ENCODE data around the gene FASLG.

The FASLG gene

DNA sequence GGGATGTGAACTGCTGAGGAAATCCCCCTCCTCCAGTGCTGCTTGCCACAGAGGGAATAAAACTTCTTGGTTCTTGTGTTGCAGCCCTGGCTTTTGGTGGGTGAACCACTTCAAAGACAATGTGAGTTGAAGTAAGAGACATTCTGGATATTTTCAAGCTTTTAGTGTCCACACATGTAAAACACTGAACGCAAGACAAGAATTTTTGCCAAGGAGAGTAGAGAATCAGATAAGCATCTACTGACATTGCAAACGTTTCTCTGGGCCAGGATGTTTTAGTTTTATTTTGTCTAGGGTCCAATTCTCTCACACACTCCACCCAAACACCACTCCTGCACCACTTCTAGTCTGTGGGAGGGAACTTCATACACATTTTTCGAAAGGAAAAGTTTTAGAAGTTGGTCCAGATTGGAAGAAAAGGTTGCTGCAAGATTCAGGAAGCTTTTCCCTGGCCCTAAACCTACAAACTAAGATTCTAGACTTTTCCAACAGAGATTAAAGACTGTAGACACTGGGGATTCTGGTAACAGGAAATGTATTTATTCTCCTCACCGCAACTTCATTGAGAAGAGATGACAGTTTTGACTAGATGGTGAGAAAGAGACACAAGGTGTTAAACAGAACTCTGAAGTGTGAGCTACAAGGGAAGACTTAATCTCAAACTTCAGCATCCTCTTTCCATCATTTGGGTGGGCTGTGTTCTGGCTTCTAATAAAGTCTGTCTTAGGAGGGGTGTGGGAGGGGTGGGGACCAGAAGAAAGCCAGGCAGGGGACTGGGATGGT is 16.1 kb downstream of the FASLG start:
- Histone ChIP-seq H3K27me3 (ENCODE audit: insufficient read depth, low read depth, severe bottlenecking) (peaks cover 54% of the 10 kb centered on the region), H3K27ac (no peak overlapping the region), H3K36me3 (no peaks in the 10 kb centered on the region), H3K4me3 (ENCODE audit: low read depth, low read length) (no peak overlapping the region), H3K9me3 (ENCODE audit: severe bottlenecking) (no peaks in the 10 kb centered on the region)
- TF ChIP-seq, protein P1, sequence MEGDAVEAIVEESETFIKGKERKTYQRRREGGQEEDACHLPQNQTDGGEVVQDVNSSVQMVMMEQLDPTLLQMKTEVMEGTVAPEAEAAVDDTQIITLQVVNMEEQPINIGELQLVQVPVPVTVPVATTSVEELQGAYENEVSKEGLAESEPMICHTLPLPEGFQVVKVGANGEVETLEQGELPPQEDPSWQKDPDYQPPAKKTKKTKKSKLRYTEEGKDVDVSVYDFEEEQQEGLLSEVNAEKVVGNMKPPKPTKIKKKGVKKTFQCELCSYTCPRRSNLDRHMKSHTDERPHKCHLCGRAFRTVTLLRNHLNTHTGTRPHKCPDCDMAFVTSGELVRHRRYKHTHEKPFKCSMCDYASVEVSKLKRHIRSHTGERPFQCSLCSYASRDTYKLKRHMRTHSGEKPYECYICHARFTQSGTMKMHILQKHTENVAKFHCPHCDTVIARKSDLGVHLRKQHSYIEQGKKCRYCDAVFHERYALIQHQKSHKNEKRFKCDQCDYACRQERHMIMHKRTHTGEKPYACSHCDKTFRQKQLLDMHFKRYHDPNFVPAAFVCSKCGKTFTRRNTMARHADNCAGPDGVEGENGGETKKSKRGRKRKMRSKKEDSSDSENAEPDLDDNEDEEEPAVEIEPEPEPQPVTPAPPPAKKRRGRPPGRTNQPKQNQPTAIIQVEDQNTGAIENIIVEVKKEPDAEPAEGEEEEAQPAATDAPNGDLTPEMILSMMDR (IDR thresholded peaks at IDR 0.05; ENCODE audit: low read depth, low read length), result no peak
- no peak for DNase-seq

DNA sequence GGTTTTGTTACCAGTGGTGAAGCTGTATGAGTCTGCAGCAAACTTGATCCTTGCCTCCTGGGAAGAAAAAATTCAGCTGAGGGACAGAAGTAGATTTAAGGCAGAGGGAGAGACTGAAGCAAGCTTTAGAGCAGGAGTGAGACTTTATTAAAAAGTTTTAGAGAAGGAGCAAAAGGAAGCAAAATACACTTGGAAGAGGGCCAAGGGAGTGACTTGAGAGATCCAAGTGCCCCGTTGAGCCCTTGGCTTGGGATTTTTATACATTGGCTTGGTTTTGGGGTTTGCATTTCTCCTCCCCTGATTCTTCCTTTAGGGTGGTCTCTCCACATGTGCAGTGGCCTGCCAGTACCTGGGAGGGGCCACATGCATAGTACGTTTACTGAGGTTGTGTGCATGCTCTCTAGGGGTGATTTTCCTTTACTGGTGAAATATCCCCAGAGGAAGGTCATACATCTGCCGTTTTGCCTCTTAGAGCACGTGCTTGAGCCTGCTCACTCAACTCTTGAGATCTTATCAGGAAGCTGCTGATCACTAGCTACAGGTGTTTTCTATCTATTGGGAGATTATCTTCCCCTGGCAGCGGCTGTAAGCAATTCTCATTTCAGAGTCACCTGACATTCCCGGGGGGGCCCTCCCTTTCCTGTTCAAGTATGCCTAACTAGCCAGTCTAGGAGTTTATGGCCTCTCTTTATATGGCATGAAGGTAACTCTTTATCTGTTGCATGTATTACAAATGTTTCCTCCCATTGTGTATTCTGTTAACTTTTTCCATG is 20.3 kb downstream of the FASLG start:
- H3K4me3 ChIP-seq (ENCODE audit: low read depth, low read length), result no peak overlapping the region
- DNase-seq, result no peak

DNA sequence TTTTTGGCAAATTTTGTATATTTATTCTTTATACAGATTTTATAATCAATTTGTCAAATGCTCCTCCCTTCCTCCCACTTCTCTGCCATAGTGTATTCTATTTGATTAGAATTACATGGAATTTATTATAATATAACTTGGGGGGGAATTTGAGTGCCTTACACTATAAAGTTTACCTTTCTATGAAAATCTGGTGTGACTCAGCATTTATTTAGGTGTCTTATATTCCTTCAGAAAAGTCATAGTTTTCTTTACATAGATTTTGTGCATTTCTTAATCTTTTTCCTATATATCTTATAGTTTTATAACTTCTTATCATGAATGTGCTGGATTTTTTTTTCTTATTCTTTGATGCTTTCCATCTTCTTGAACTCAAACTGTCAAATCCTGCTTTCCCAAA is 21.3 kb downstream of the FASLG start:
- Histone ChIP-seq H3K27me3 (ENCODE audit: insufficient read depth, low read depth, severe bottlenecking) (peaks cover 28% of the 10 kb centered on the region), H3K27ac (no peak overlapping the region)
- TF ChIP-seq, protein P1 (IDR thresholded peaks at IDR 0.05; ENCODE audit: low read depth, low read length), result no peak

More for the DNA sequence above, 20.3 kb downstream of the FASLG start:
- H3K9me3 ChIP-seq (ENCODE audit: severe bottlenecking), result no peaks in the 10 kb centered on the region
- H3K27me3 ChIP-seq (ENCODE audit: insufficient read depth, low read depth, severe bottlenecking), result peaks cover 37% of the 10 kb centered on the region
- TF ChIP-seq, protein P1 (IDR thresholded peaks at IDR 0.05; ENCODE audit: low read depth, low read length), result no peak
- no peaks in the 10 kb centered on the region for H3K36me3 ChIP-seq
- no peak overlapping the region for H3K27ac ChIP-seq

DNA sequence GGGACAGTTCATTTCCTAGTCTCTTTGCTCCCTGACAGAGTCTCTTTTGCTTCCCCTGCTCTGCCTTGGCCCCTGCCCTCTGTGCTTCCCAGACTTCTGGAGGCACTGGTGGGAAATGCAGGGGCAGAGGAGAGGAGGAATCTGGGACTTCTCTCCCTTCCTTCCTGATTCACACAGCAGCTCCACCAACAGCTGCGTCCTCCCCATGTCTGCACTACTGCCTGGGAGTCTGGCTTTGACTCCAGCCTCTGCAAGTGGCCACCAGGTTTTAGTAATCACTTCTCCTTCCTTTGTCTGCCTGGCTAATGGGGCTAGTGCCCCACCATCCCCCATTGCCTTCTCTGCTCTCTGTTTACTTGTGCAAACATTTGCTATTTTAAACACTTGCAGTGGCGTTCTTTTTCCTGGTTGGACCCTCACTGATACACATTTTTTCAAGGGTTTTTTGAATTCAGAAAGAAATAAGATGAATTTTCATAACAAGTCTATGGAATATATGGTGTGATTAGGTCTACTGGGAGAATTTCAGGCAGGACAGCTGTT is 21.9 kb downstream of the FASLG start:
- H3K27ac ChIP-seq, result no peak overlapping the region
- H3K27me3 ChIP-seq (ENCODE audit: insufficient read depth, low read depth, severe bottlenecking), result peaks cover 27% of the 10 kb centered on the region
- no peaks in the 10 kb centered on the region for H3K36me3 ChIP-seq
- DNase-seq, result no peak
- TF ChIP-seq, protein P1 (IDR thresholded peaks at IDR 0.05; ENCODE audit: low read depth, low read length), result no peak
- no peak overlapping the region for H3K4me3 ChIP-seq (ENCODE audit: low read depth, low read length)
- no peaks in the 10 kb centered on the region for H3K9me3 ChIP-seq (ENCODE audit: severe bottlenecking)

More for the DNA sequence above, 21.3 kb downstream of the FASLG start:
- Histone ChIP-seq H3K9me3 (ENCODE audit: severe bottlenecking) (no peaks in the 10 kb centered on the region), H3K4me3 (ENCODE audit: low read depth, low read length) (no peak overlapping the region), H3K36me3 (no peaks in the 10 kb centered on the region)
- DNase-seq, result no peak

DNA sequence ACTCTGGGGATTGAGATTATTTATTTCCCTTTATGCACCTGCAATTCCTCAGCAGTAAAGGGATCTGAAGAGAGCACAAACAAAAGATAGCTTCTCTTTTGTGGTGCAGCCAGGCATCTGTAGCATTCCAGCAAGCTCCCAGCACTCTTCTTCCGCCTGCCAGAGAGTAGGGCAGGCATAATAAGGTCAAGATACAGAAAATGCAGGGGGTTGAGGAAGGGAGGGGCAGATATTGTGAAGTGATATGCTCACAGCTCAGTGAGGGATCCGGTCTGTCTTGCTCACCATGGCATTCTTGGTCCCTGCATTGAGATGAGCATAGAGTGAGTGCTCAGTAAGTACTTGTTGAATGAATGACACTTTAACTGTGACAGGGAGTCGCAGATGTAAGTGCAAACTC is 23.9 kb downstream of the FASLG start:
- no peak for DNase-seq
- H3K36me3 ChIP-seq, result no peaks in the 10 kb centered on the region
- no peaks in the 10 kb centered on the region for H3K9me3 ChIP-seq (ENCODE audit: severe bottlenecking)
- TF ChIP-seq, protein P1 (IDR thresholded peaks at IDR 0.05; ENCODE audit: low read depth, low read length), result no peak
- no peak overlapping the region for H3K4me3 ChIP-seq (ENCODE audit: low read depth, low read length)
- peaks cover 28% of the 10 kb centered on the region for H3K27me3 ChIP-seq (ENCODE audit: insufficient read depth, low read depth, severe bottlenecking)
- H3K27ac ChIP-seq, result no peak overlapping the region

All from WERI-Rb-1 (cell line).